WTC11 (cell line): ENCODE measurements around the gene TIMM22. TPM values are rescaled to one million over a fixed set of nuclear protein-coding genes. Genes with fewer than 3 reads are reported as not detected.

Experiments used
- ATAC-seq: fragments of 200-7000 bp; cut with Tn5 transposase; 2 replicates; pipeline ENCODE4 v1.10.0; 2021; ENCODE audit warnings: mild to moderate bottlenecking, moderate library complexity
- CTCF ChIA-PET: fragments of 300-600 bp; sonication (Branson Sonifier 250); formaldehyde crosslinking; loops from one replicate; lab custom pipeline; 2021; ENCODE audit warnings: antibody characterized with exemption; lab: Charles Lee
- POLR2A ChIA-PET: fragments of 350-600 bp; sonication (Branson Sonifier 250); formaldehyde crosslinking; loops from one replicate; lab custom pipeline; 2021; ENCODE audit warnings: antibody characterized with exemption; lab: Charles Lee
- DNase-seq: peaks from one replicate; pipeline ENCODE4 v3.0.0; 2021; ENCODE audit warnings: low spot score
- H3K27ac Mint-ChIP-seq: 2 replicates; pipeline ENCODE4 v1.8.0; 2021; ENCODE audit warnings: mixed read lengths
- H3K27me3 Mint-ChIP-seq: 2 replicates; pipeline ENCODE4 v1.8.0; 2021; ENCODE audit warnings: low read depth, mild to moderate bottlenecking, moderate library complexity, mixed read lengths
- H3K36me3 Mint-ChIP-seq: 2 replicates; pipeline ENCODE4 v1.8.0; 2021; ENCODE audit warnings: mixed read lengths
- H3K4me1 Mint-ChIP-seq: 2 replicates; pipeline ENCODE4 v1.8.0; 2022; ENCODE audit warnings: mixed read lengths
- H3K4me3 Mint-ChIP-seq: 2 replicates; pipeline ENCODE4 v1.8.0; 2021; ENCODE audit warnings: mild to moderate bottlenecking, moderate library complexity, mixed read lengths
- H3K9me3 Mint-ChIP-seq: 2 replicates; pipeline ENCODE4 v1.8.0; 2021; ENCODE audit warnings: mixed read lengths
- CREM ChIP-seq: sonication (generic); formaldehyde crosslinking; IDR thresholded peaks from 2 replicates; pipeline ENCODE4 v1.8.1; 2022; ENCODE audit warnings: mild to moderate bottlenecking, missing genetic modification reagents, moderate library complexity
- E2F5 ChIP-seq: sonication (generic); formaldehyde crosslinking; IDR thresholded peaks from 2 replicates; pipeline ENCODE4 v1.8.1; 2022; ENCODE audit warnings: mild to moderate bottlenecking, moderate library complexity, missing genetic modification reagents
- ESRRA ChIP-seq: sonication (generic); formaldehyde crosslinking; IDR thresholded peaks from 2 replicates; pipeline ENCODE4 v1.8.1; 2022; ENCODE audit warnings: mild to moderate bottlenecking, missing genetic modification reagents, borderline replicate concordance
- FOXK1 ChIP-seq: sonication (generic); formaldehyde crosslinking; IDR thresholded peaks from 2 replicates; pipeline ENCODE4 v1.8.0; 2022; ENCODE audit warnings: mild to moderate bottlenecking, moderate library complexity, missing genetic modification reagents
- NFYB ChIP-seq: sonication (generic); formaldehyde crosslinking; conservative IDR thresholded peaks from 2 replicates; pipeline ENCODE4 v1.8.0; 2022; ENCODE audit warnings: low read depth, missing genetic modification reagents
- PRRX2 ChIP-seq: fragments of 250-450 bp; sonication (Bioruptor Pico); IDR thresholded peaks from 2 replicates; pipeline ENCODE4 v1.8.0; 2021; ENCODE audit warnings: mild to moderate bottlenecking
- ZNF423 ChIP-seq: fragments of 250-450 bp; sonication (Bioruptor Pico); IDR thresholded peaks from 2 replicates; pipeline ENCODE4 v2.1.2; 2022; ENCODE audit warnings: mild to moderate bottlenecking, moderate library complexity
- total RNA-seq: library from RNA; stranded (reverse); gene quantifications from 3 replicates; pipeline ENCODE4 v1.2.3, GENCODE V29; 2021
- TF ChIP-seq, protein P1 (sequence below): sonication (generic); formaldehyde crosslinking; IDR thresholded peaks from 2 replicates; pipeline ENCODE4 v1.8.1; 2023; ENCODE audit warnings: mild to moderate bottlenecking, missing genetic modification reagents
- TF ChIP-seq, protein P2 (sequence below): sonication (generic); formaldehyde crosslinking; IDR thresholded peaks from 2 replicates; pipeline ENCODE4 v1.8.0; 2022; ENCODE audit warnings: mild to moderate bottlenecking, missing genetic modification reagents
- TF ChIP-seq, protein P3 (sequence below): fragments of 250-450 bp; sonication (Bioruptor Pico); IDR thresholded peaks from 2 replicates; pipeline ENCODE4 v1.9.0; 2021; ENCODE audit warnings: mild to moderate bottlenecking
- TF ChIP-seq, protein P4 (sequence below): fragments of 250-450 bp; sonication (Bioruptor Pico); IDR thresholded peaks from 2 replicates; pipeline ENCODE4 v1.9.0; 2021; ENCODE audit warnings: moderate library complexity, mild to moderate bottlenecking, inconsistent platforms, borderline replicate concordance
- TF ChIP-seq, protein P5 (sequence below): sonication (generic); formaldehyde crosslinking; IDR thresholded peaks from 2 replicates; pipeline ENCODE4 v1.8.0; 2023; ENCODE audit warnings: missing genetic modification reagents

TIMM22 gene
- total RNA-seq, 1 experiment from 2014 or later = 18.0 TPM

DNA sequence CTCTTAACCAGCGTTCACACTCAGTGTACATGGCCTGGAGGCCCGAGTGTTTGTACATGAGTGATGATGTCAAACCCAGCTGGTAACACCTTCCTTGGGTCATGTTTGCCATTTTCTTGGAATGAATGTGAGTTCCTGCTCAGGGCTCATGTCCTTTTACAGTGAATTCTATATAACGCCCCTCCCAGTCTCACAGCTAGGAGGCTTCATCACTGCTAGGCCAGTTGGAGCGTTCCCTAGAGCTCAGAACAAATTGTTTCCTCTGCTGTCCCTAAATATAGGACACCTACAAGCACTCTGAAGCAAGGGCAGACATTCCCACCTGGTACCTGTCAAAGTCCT is 5.5 kb downstream of the TIMM22 start:
- DNase-seq (no peak), ATAC-seq (no peak)
- POLR2A ChIA-PET = no interaction called here
- Mint-ChIP-seq H3K36me3 (peaks cover 33% of the 10 kb centered on the region), H3K27ac (no peak overlapping the region)
- TF ChIP-seq, protein P1, sequence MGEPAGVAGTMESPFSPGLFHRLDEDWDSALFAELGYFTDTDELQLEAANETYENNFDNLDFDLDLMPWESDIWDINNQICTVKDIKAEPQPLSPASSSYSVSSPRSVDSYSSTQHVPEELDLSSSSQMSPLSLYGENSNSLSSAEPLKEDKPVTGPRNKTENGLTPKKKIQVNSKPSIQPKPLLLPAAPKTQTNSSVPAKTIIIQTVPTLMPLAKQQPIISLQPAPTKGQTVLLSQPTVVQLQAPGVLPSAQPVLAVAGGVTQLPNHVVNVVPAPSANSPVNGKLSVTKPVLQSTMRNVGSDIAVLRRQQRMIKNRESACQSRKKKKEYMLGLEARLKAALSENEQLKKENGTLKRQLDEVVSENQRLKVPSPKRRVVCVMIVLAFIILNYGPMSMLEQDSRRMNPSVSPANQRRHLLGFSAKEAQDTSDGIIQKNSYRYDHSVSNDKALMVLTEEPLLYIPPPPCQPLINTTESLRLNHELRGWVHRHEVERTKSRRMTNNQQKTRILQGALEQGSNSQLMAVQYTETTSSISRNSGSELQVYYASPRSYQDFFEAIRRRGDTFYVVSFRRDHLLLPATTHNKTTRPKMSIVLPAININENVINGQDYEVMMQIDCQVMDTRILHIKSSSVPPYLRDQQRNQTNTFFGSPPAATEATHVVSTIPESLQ = no peak
- TF ChIP-seq NFYB (CRISPR knock-in tag) (no peak), PRRX2 (CRISPR knock-in tag) (no peak), FOXK1 (CRISPR knock-in tag) (no peak), CREM (CRISPR knock-in tag) (no peak), E2F5 (CRISPR knock-in tag) (no peak), ZNF423 (CRISPR knock-in tag) (no peak)
- TF ChIP-seq, protein P2, sequence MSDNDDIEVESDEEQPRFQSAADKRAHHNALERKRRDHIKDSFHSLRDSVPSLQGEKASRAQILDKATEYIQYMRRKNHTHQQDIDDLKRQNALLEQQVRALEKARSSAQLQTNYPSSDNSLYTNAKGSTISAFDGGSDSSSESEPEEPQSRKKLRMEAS (CRISPR knock-in tag) = no peak
- TF ChIP-seq, protein P3, sequence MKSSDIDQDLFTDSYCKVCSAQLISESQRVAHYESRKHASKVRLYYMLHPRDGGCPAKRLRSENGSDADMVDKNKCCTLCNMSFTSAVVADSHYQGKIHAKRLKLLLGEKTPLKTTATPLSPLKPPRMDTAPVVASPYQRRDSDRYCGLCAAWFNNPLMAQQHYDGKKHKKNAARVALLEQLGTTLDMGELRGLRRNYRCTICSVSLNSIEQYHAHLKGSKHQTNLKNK (CRISPR knock-in tag) = no peak
- TF ChIP-seq, all 79 proteins: peak for 0
- CTCF ChIA-PET = interaction anchor here (1.5 to 9.1 kb wide), 2 partner anchors 53 to 56 kb away, joined by 6 to 56 read pairs; no protein-coding TSS in a partner anchor
- H3K27me3 Mint-ChIP-seq = no peaks in the 10 kb centered on the region
- no peaks in the 10 kb centered on the region for H3K9me3 Mint-ChIP-seq
- H3K4me3 Mint-ChIP-seq = no peak overlapping the region
- H3K4me1 Mint-ChIP-seq = peaks cover 15% of the 10 kb centered on the region

GRCh38 chr17:1002771-1003555 is 6.0 kb downstream of the TIMM22 start:
- DNase-seq = no peak
- POLR2A ChIA-PET = no interaction called here
- no peak for TF ChIP-seq ESRRA (CRISPR knock-in tag)
- TF ChIP-seq, all 79 proteins: peak for 0
- CTCF ChIA-PET = interaction anchor here (1.5 to 9.1 kb wide), 2 partner anchors 53 to 55 kb away, joined by 6 to 56 read pairs; no protein-coding TSS in a partner anchor
- H3K4me3 Mint-ChIP-seq = no peak overlapping the region
- H3K27me3 Mint-ChIP-seq = no peaks in the 10 kb centered on the region
- peaks cover 33% of the 10 kb centered on the region for H3K36me3 Mint-ChIP-seq
- ATAC-seq = no peak
- H3K4me1 Mint-ChIP-seq = peaks cover 11% of the 10 kb centered on the region
- no peak overlapping the region for H3K27ac Mint-ChIP-seq
- no peaks in the 10 kb centered on the region for H3K9me3 Mint-ChIP-seq

DNA sequence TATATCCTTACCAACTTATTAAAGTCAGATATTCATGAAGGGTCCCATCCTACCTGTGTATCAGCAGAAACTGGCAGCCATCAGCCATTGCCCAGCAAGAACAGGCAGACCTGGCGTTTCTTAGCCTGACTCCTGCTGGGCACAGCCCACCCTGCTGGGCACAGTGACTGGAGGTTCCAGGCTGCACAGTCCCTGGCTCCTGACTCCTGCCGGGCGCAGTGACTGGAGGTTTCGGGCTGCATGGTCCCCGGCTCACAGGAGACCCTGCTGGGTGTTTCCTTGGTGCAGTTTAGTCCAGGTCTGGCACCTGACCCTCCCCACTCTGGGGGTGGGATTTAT is 6.7 kb downstream of the TIMM22 start:
- Mint-ChIP-seq H3K4me1 (peaks cover 7% of the 10 kb centered on the region), H3K4me3 (no peak overlapping the region), H3K9me3 (no peaks in the 10 kb centered on the region), H3K27ac (no peak overlapping the region), H3K27me3 (no peaks in the 10 kb centered on the region), H3K36me3 (peaks cover 33% of the 10 kb centered on the region)
- DNase-seq (no peak), ATAC-seq (no peak)
- POLR2A ChIA-PET = no interaction called here
- TF ChIP-seq, protein P4, sequence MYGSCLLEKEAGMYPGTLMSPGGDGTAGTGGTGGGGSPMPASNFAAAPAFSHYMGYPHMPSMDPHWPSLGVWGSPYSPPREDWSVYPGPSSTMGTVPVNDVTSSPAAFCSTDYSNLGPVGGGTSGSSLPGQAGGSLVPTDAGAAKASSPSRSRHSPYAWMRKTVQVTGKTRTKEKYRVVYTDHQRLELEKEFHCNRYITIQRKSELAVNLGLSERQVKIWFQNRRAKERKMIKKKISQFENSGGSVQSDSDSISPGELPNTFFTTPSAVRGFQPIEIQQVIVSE (CRISPR knock-in tag) = no peak
- TF ChIP-seq, protein P5, sequence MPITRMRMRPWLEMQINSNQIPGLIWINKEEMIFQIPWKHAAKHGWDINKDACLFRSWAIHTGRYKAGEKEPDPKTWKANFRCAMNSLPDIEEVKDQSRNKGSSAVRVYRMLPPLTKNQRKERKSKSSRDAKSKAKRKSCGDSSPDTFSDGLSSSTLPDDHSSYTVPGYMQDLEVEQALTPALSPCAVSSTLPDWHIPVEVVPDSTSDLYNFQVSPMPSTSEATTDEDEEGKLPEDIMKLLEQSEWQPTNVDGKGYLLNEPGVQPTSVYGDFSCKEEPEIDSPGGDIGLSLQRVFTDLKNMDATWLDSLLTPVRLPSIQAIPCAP (CRISPR knock-in tag) = no peak
- CTCF ChIA-PET = interaction anchor here (1.5 to 9.1 kb wide), 2 partner anchors 52 to 55 kb away, joined by 6 to 56 read pairs; no protein-coding TSS in a partner anchor
